A549 (cell line): Measurements from ENCODE around the gene ZMYND10. TPM values are rescaled to one million over a fixed set of nuclear protein-coding genes. Genes with fewer than 3 reads are reported as not detected.

ENCODE experiments used
- ATAC-seq, 2 experiments: fragments of 200-7000 bp in 1 of 2; fragments of >200 bp in 1 of 2; cut with Nextera tagmentation in 1 of 2; cut with Tn5 transposase in 1 of 2; 3 replicates each; pipeline versions ENCODE4 v1.8.0 to v1.9.1; 2018 to 2020; ENCODE audit warnings: mild to moderate bottlenecking in 1 of 2, moderate library complexity in 1 of 2
- CTCF ChIA-PET: fragments of 300-600 bp; sonication (Branson Sonifier 250); formaldehyde crosslinking; extraction: SDS; loops from one replicate; lab custom pipeline; 2021; ENCODE audit warnings: antibody characterized with exemption, inconsistent platforms; lab: Yijun Ruan, JAX
- POLR2A ChIA-PET: fragments of 350-600 bp; formaldehyde crosslinking; extraction: SDS; loops from one replicate; lab custom pipeline; 2021; ENCODE audit warnings: antibody characterized with exemption, inconsistent platforms; lab: Yijun Ruan, JAX
- DNase-seq, 2 experiments: peaks; one replicate each; pipeline versions ENCODE4 v3.0.0 to v3.0.0-alpha.2; 2011 to 2016; ENCODE audit warnings: low read depth in 1 of 2, low spot score in 1 of 2
- FAIRE-seq: peaks from 2 replicates; lab custom pipeline; 2011; peaks lifted over from hg19 to GRCh38; lab: Jason Lieb, UNC
- H3K27ac ChIP-seq, 2 experiments: fragments of >200 bp; sonication (Bioruptor Twin); formaldehyde crosslinking; 3 replicates each; pipeline ENCODE4 v1.5.1; 2016 to 2017
- H3K4me1 ChIP-seq: fragments of >200 bp; sonication (Bioruptor Twin); formaldehyde crosslinking; 3 replicates; pipeline ENCODE4 v1.6.1; 2016
- H3K4me2 ChIP-seq: fragments of >200 bp; sonication (Bioruptor Twin); formaldehyde crosslinking; 3 replicates; pipeline ENCODE4 v1.6.1; 2016
- H3K4me3 ChIP-seq: fragments of >200 bp; sonication (Bioruptor Twin); formaldehyde crosslinking; 3 replicates; pipeline ENCODE4 v1.5.1; 2016
- H3K9me3 ChIP-seq: fragments of >200 bp; sonication (Bioruptor Twin); formaldehyde crosslinking; 3 replicates; pipeline ENCODE4 v1.6.1; 2016
- ATOH8 ChIP-seq: fragments of 250-450 bp; sonication (Bioruptor Pico); IDR thresholded peaks from 2 replicates; pipeline ENCODE4 v1.5.0; 2020; ENCODE audit warnings: low read depth, mild to moderate bottlenecking, moderate library complexity
- BHLHE40 ChIP-seq: IDR thresholded peaks from 2 replicates; pipeline ENCODE4 v1.6.1; 2012; ENCODE audit warnings: low read depth, low read length, inconsistent platforms
- CBX2 ChIP-seq: fragments of 200-600 bp; sonication (generic); IDR thresholded peaks from 2 replicates; pipeline ENCODE4 v1.6.1; 2016; ENCODE audit warnings: low read depth, mild to moderate bottlenecking, borderline replicate concordance
- CHD4 ChIP-seq: fragments of 200-600 bp; sonication (generic); IDR thresholded peaks from 2 replicates; pipeline ENCODE4 v1.6.1; 2016; ENCODE audit warnings: antibody characterized with exemption, mild to moderate bottlenecking, borderline replicate concordance
- EHF ChIP-seq: fragments of 250-450 bp; sonication (Bioruptor Pico); IDR thresholded peaks from 2 replicates; pipeline ENCODE4 v1.5.0; 2020; ENCODE audit warnings: mild to moderate bottlenecking
- EP300 ChIP-seq, 2 experiments: fragments of >200 bp; sonication (Bioruptor Twin); formaldehyde crosslinking; IDR thresholded peaks; 2 replicates in 1 of 2; 3 replicates in 1 of 2; pipeline ENCODE4 v1.6.1; 2016 to 2017
- FOSB ChIP-seq: fragments of 250-450 bp; sonication (Bioruptor Pico); IDR thresholded peaks from 2 replicates; pipeline ENCODE4 v1.5.0; 2020; ENCODE audit warnings: mild to moderate bottlenecking, moderate library complexity
- FOXS1 ChIP-seq: fragments of 250-450 bp; sonication (Bioruptor Pico); IDR thresholded peaks from 2 replicates; pipeline ENCODE4 v1.5.0; 2020; ENCODE audit warnings: mild to moderate bottlenecking, moderate library complexity
- HEYL ChIP-seq: fragments of 250-450 bp; sonication (Bioruptor Pico); IDR thresholded peaks from 2 replicates; pipeline ENCODE4 v1.8.0; 2021; ENCODE audit warnings: mild to moderate bottlenecking, moderate library complexity
- HOXA7 ChIP-seq: fragments of 250-450 bp; sonication (Bioruptor Pico); IDR thresholded peaks from 2 replicates; pipeline ENCODE4 v1.5.0; 2020; ENCODE audit warnings: mild to moderate bottlenecking, moderate library complexity
- HOXB13 ChIP-seq: fragments of 250-450 bp; sonication (Bioruptor Pico); IDR thresholded peaks from 2 replicates; pipeline ENCODE4 v1.5.0; 2020; ENCODE audit warnings: low read depth, mild to moderate bottlenecking, moderate library complexity
- JUN ChIP-seq, 2 experiments: fragments of >200 bp; sonication (Bioruptor Twin); formaldehyde crosslinking; IDR thresholded peaks; 2 replicates in 1 of 2; 3 replicates in 1 of 2; pipeline ENCODE4 v1.6.1; 2016 to 2017
- JUNB ChIP-seq: fragments of >200 bp; sonication (Bioruptor Twin); formaldehyde crosslinking; IDR thresholded peaks from 2 replicates; pipeline ENCODE4 v1.6.1; 2016
- KDM5A ChIP-seq: fragments of 200-600 bp; sonication (generic); IDR thresholded peaks from 2 replicates; pipeline ENCODE4 v1.6.1; 2016; ENCODE audit warnings: antibody characterized with exemption, mild to moderate bottlenecking
- MYC ChIP-seq: IDR thresholded peaks from 2 replicates; pipeline ENCODE4 v1.6.1; 2012; ENCODE audit warnings: mild to moderate bottlenecking, inconsistent platforms, low read length, improper control_type of control experiment, borderline replicate concordance
- PHF8 ChIP-seq: fragments of 200-600 bp; sonication (generic); IDR thresholded peaks from 2 replicates; pipeline ENCODE4 v1.6.1; 2016; ENCODE audit warnings: low read depth, mild to moderate bottlenecking, antibody characterized with exemption, moderate library complexity, borderline replicate concordance
- POLR2A ChIP-seq: IDR thresholded peaks from 2 replicates; pipeline ENCODE4 v1.6.1; 2012; ENCODE audit warnings: mild to moderate bottlenecking, low read length
- RARB ChIP-seq: fragments of 250-450 bp; sonication (Bioruptor Pico); IDR thresholded peaks from 2 replicates; pipeline ENCODE4 v1.8.0; 2021; ENCODE audit warnings: mild to moderate bottlenecking, moderate library complexity
- RCOR1 ChIP-seq: fragments of 150-350 bp; IDR thresholded peaks from 2 replicates; pipeline ENCODE4 v1.6.1; 2014; ENCODE audit warnings: antibody characterized with exemption, low read length, low read depth
- RFX5 ChIP-seq: fragments of 450-650 bp; IDR thresholded peaks from 2 replicates; pipeline ENCODE4 v1.7.1; 2014; ENCODE audit warnings: antibody characterized with exemption, mild to moderate bottlenecking, moderate library complexity
- ZFP36 ChIP-seq: fragments of 450-650 bp; IDR thresholded peaks from 2 replicates; pipeline ENCODE4 v1.6.1; 2014; ENCODE audit warnings: borderline replicate concordance; ENCODE audit not compliant: partially characterized antibody
- ZSCAN20 ChIP-seq: fragments of 250-450 bp; sonication (Bioruptor Pico); IDR thresholded peaks from 2 replicates; pipeline ENCODE4 v1.8.0; 2022; ENCODE audit warnings: mild to moderate bottlenecking, moderate library complexity
- WGBS: methylation state at CpG from one replicate; pipeline ENCODE4 v1.1.6; 2017; ENCODE audit errors: missing lambda C conversion rate; 5-methylcytosine and 5-hydroxymethylcytosine counted together
- polyA plus RNA-seq, 4 experiments: library from polyadenylated mRNA; depleted of rRNA in 3 of 4; stranded (reverse); fragments of >200 nt; fragmentation: RNase III in 1 of 4; extraction: RNeasy Plus Mini Kit Qiagen cat#74134 plus additional on column Dnase treatment in 1 of 4; gene quantifications; 2 replicates in 3 of 4; 3 replicates in 1 of 4; pipeline ENCODE4 v1.2.3, GENCODE V29; 2011 to 2017
- TF ChIP-seq, protein P1 (sequence below): IDR thresholded peaks from 2 replicates; pipeline ENCODE4 v1.6.1; 2012
- TF ChIP-seq, protein P2 (sequence below): fragments of 150-350 bp; IDR thresholded peaks from 2 replicates; pipeline ENCODE4 v1.6.1; 2014; ENCODE audit warnings: low read depth, mild to moderate bottlenecking, low read length

ZMYND10 gene
- polyA plus RNA-seq, 2 of the 4 experiments (the other 2 are of a cell fraction): 0.43 to 0.77 TPM

- peak within 1 kb of the TSS; percentile 77 for H3K4me3 ChIP-seq
- DNase-seq: peak; percentile 80 to 99
- POLR2A ChIA-PET: interaction anchor here (0.5 to 1.4 kb wide), 4 partner anchors 20 to 39 kb away, joined by 3 to 4 read pairs (median 4); no protein-coding TSS in a partner anchor
- no peaks in the 10 kb centered on the region for H3K9me3 ChIP-seq
- H3K4me2 ChIP-seq: peak within 1 kb of the TSS; percentile 98
- H3K4me1 ChIP-seq: peaks cover 26% of the 10 kb centered on the region
- TF ChIP-seq POLR2A (peak; percentile 87), FOXS1 (CRISPR knock-in tag) (no peak), PHF8 (peak; percentile 56; the same call in 1 of the 2 replicates), JUN (IDR thresholded peaks at IDR 0.05) (peak in 1 of 2 experiments; percentile 51; a peak in 1 of 5 replicates)
- TF ChIP-seq, protein P1, sequence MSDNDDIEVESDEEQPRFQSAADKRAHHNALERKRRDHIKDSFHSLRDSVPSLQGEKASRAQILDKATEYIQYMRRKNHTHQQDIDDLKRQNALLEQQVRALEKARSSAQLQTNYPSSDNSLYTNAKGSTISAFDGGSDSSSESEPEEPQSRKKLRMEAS: peak; percentile 77
- TF ChIP-seq, all 56 proteins: peak for 4
- peak within 1 kb of the TSS; percentile 92 to 98 for H3K27ac ChIP-seq
- FAIRE-seq (no peak), ATAC-seq (peak; percentile 80 to 88)
- WGBS: 0% methylated on average over 9 of the region's 61 CpGs
- CTCF ChIA-PET: interaction anchor here (1.1 to 3.5 kb wide), 9 partner anchors 16 to 104 kb away, joined by 3 to 21 read pairs (median 3); partner anchors contain the start of genes HYAL2 and TUSC2
These were observed 46.5 kb downstream of the ZMYND10 start, which contains the start of the genes HYAL3 and NAA80 for GRCh38 chr3:50298836-50299637. Gene HYAL3, minus strand, starts transcription at chr3:50299405. Its CDS starts 3,803 bp downstream, at chr3:50295602. Gene NAA80, minus strand, starts transcription at chr3:50299405. Its CDS starts 1,942 bp downstream, at chr3:50297463.

GRCh38 chr3:50297896-50298725 is 47.4 kb downstream of the ZMYND10 start:
- ChIA-PET CTCF (interaction anchor here (0.8 to 3.5 kb wide), 7 partner anchors 22 to 103 kb away, joined by 3 to 21 read pairs (median 3); partner anchors contain the start of gene HYAL2), POLR2A (no interaction called here)
- no peak for FAIRE-seq
- Histone ChIP-seq H3K4me2 (peak overlapping the region; percentile 98), H3K27ac (peak overlapping the region; percentile 92 to 98), H3K9me3 (no peaks in the 10 kb centered on the region), H3K4me3 (peak overlapping the region; percentile 77), H3K4me1 (peaks cover 22% of the 10 kb centered on the region)
- ATAC-seq: peak; percentile 15 to 16; a peak in 3 of 6 replicates
- peak in 1 of 2 experiments; percentile 32 for DNase-seq
- TF ChIP-seq CBX2 (no peak), RFX5 (no peak), ZFP36 (no peak), CHD4 (no peak), EP300 (IDR thresholded peaks at IDR 0.05) (no peak), HEYL (no peak), HOXB13 (CRISPR knock-in tag) (no peak), BHLHE40 (no peak), FOSB (CRISPR knock-in tag) (no peak), ZSCAN20 (CRISPR knock-in tag) (no peak), HOXA7 (no peak)
- TF ChIP-seq, protein P1: no peak
- 82% methylated on average over 8 of the region's 9 CpGs for WGBS

DNA sequence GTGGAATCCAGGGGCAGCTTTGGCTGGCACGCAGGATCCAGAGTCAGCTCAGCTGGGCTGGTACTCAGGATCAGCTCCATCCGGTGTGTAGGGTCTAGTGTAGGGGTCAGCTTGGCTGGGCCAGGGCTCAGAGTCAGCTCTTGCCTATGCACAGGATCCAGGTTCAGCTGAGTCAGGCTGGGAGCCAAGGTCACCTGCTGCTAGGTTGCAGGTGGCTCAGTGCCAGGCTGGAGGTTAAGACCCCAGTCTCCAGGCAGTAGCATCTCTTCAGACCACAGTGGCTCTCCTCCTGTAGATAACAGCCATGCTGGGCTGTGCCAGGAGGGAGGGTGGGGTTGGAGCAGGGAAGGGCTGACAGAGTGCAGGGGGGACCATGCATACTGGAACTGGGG is 48.2 kb downstream of the ZMYND10 start:
- H3K4me3 ChIP-seq: no peak overlapping the region

More for the DNA sequence above, 48.2 kb downstream of the ZMYND10 start:
- H3K4me2 ChIP-seq: no peak overlapping the region
- ChIA-PET POLR2A (no interaction called here), CTCF (interaction anchor here (0.8 to 2.5 kb wide), 4 partner anchors 25 to 50 kb away, joined by 3 to 13 read pairs (median 3); no protein-coding TSS in a partner anchor)
- H3K27ac ChIP-seq: no peak overlapping the region
- WGBS: 100% methylated on average over 1 of the region's 2 CpGs
- ATAC-seq (no peak), FAIRE-seq (no peak), DNase-seq (no peak)
- H3K4me1 ChIP-seq: peaks cover 23% of the 10 kb centered on the region; the same call in 2 of the 3 replicates
- TF ChIP-seq EHF (CRISPR knock-in tag): no peak
- TF ChIP-seq ATOH8 (CRISPR knock-in tag): no peak
- no peak for TF ChIP-seq MYC
- no peak for TF ChIP-seq KDM5A
- no peak for TF ChIP-seq HOXB13 (CRISPR knock-in tag)
- TF ChIP-seq POLR2A: no peak
- TF ChIP-seq EP300 (IDR thresholded peaks at IDR 0.05): no peak
- TF ChIP-seq, protein P2, sequence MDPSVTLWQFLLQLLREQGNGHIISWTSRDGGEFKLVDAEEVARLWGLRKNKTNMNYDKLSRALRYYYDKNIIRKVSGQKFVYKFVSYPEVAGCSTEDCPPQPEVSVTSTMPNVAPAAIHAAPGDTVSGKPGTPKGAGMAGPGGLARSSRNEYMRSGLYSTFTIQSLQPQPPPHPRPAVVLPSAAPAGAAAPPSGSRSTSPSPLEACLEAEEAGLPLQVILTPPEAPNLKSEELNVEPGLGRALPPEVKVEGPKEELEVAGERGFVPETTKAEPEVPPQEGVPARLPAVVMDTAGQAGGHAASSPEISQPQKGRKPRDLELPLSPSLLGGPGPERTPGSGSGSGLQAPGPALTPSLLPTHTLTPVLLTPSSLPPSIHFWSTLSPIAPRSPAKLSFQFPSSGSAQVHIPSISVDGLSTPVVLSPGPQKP: no peak
- no peak for TF ChIP-seq RCOR1
- TF ChIP-seq RARB: no peak
- no peak for TF ChIP-seq FOXS1 (CRISPR knock-in tag)
- no peak for TF ChIP-seq JUNB
- H3K9me3 ChIP-seq: no peaks in the 10 kb centered on the region
